Jurkat, Clone E6-1 (cell line): ENCODE data around the gene NFIL3.
"Not testable (repeated sequence)": the region's sequence is repeated elsewhere in the genome, so short reads cannot be mapped to it uniquely, and the experiment has no call there.

Experiments used
- DNase-seq: peaks from one replicate; pipeline ENCODE4 v3.0.0-alpha.2; 2011; ENCODE audit warnings: low read depth, low spot score
- H3K4me3 ChIP-seq: 2 replicates; pipeline ENCODE4 v1.5.1; 2011; ENCODE audit warnings: mild to moderate bottlenecking, low read length, control low read depth, moderate library complexity

The NFIL3 gene

DNA sequence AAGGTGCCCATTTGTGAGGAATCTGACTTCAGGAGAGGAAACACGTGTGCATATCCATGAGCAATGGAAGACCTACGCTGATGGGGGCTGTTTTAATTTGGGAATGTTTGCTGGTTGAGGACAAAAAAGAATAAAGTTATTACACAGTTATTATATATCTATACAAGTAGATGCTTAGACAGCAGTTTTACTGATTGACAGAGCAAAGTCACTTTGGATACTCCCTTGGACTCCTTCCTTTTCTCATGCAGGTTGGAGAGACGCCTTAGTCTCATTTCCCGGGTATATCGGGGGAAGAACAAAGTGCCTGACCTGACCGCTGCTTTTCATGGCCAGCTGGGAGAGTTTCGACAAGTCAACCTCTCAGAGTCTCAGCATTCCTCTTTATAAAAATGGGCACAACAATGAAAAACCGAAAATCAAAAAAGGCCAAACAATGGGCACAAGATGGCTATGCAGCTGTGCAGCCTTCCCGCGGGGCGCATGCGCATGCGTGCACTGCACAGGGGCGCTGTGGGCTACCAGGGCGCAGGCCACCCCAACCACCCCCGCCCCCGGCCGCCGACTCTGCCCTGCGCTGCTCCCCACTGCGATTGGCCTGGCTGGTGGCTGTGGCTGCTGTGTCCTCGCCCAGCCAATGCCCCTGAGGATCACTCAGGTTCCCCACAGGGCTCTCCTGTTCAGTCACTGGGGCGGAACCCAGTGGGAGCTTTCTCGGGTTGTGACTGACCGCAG, 18.1 kb downstream of the NFIL3 start:
- DNase-seq: no peak
- H3K4me3 ChIP-seq: no peak overlapping the region

DNA sequence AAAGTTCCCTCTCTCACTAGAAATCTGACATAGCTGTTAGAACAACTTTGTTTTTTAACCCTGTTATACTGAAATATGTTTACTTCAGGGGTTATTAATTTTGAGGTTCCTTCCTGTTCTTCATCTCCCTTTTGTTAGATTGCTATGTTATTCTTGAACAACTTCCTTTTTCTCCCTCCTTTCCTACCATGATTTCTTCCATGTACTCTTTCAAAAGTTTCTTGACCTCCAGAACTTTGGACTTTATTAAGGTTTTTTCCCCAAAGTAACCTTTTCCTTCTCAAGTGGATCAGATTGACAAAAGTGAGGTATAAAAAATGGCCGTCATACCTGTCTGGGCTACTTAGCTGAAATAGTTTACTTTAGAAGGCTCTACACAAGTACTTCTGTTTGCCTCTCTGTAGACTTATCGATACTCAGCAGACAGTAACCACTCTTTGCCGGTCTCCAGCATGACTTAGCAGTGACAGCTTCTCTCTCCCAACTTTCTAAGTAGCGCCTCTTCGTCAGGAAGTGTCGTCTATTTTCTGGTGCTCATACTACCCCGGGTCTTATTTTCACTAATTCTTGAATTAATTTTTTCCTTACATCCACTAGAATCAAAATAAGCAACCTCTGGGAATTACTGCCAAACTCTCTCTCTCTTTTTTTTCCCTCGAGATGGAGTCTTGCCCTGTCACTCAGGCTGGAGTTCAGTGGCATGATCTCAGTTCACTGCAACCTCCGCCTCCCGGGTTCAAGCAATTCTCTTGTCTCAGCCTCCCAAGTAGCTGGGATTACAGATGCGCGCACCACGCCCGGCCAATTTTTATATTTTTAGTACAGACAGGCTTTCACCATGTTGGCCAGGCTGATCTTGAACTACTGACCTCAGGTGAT, 19.7 kb downstream of the NFIL3 start:
- DNase-seq: no peak
- H3K4me3 ChIP-seq: no peak overlapping the region

DNA sequence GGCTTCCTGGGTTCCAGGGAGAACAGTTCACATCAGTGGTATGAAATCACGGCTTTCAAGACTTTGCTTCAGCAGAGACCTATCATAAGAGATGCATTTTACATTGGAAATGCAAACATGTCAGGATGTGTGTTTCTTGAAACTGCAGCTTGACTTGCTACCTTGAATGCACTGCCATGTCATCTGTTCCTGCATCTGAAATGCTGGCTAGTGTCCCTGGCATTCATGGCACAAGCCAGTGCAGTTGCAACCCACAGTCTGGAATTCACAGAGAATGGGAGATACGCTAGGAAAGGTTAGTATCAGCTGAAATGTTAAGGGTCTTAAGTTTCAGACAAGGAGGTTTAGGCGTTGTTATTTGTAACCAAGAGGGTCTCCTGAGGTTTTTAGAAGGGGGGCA, 24.7 kb downstream of the NFIL3 start:
- DNase-seq: no peak
- H3K4me3 ChIP-seq: no peak overlapping the region

DNA sequence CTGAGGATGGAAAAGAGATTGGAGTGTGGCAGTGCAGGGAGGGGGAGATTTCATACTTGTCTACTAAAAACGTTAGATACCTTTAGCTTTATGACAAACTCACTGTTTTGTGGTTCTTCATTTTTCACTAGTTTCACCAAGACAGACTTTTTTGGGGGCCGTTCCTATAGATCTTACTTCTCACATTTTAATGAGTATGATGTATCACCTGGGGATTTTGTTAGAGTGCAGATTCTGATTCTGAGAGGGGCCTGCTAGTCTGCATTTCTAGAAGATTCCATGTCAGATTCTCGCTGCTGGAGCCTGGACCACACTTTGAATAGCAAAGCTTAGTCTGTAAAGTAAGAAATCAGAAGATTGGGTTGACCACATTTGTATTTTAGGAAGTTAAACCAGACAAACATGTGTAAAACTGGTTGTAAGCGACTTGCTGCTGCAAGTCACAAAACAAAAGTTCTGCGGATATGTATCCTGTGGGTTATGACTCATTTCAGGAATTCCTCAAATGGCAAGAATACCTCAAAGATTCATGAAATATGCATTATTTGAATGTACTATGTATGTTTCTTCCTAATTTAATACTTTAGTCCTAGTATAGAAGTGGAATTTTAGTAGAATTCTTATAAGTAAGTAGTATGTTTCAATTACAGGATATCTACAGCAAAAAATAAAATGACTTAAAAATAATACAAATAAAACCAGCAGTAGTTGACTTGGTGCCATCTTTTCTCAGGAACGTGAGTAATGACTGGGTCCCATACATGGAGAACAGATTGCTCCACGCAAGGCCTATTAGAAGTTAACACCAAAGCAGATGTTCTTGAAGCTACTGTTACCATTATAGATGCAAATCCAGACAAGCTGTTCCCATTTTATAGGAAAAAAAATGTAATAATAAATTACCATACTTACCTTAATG, 27.8 kb downstream of the NFIL3 start:
- no peak overlapping the region for H3K4me3 ChIP-seq
- DNase-seq: no peak

DNA sequence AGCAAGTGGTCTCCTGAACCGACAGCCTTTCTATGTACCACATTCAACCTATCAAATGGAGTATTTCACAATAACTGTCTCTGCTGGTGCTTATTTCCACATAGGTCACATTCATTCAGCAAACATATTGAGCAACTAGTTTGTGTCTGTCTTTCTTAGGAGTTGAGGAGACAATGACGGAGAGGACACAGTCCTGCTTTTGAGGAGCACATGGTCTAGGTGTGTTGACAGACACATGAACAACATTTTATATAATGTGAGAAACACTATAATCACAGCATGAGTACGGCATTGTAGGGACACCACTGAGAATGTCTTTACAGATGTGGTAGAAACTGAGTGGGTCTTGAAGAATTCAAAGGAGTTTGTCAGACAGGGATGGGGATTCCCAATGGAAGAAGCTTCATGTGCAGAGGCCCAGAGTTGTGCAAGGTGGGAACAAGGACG, 28.5 kb downstream of the NFIL3 start:
- no peak for DNase-seq
- no peak overlapping the region for H3K4me3 ChIP-seq

DNA sequence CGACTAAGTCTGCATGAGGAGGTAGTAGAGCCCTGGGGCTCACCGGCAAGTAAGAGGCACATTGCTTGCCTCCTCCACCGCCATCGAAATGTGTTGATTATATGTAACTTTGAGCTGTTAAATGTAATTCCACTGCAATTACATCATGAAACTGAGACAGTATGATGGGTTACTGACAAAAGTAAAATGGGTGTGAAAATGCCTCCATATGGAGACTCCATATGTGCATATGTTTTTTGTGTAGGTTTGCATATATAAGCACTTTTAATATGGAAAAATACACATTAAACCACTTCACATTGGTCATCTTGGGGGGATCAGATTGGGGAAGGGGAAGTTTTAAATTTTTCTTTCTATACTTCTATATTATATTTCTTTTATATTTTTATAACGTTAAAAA, 29.8 kb downstream of the NFIL3 start:
- no peak for DNase-seq
- no peak overlapping the region for H3K4me3 ChIP-seq

DNA sequence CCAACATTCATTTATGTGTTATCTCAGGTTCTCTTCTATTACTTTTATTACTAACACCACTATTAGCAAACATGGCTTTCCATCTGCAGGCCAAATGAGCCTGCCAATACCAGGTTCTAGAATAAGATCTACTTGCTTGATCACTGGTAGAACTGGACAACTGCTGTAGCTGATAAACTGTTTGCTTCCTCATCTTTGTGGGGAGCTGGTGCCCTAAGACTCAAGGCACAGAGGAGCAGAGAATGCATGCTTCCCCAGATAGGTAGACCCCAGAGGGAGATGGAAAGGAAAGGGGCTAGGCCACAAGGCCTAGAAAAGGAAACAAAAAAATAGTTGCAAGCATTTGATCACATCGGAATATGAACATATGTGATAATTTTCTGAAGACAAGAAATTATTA, 31.2 kb downstream of the NFIL3 start:
- DNase-seq: no peak
- H3K4me3 ChIP-seq: no peak overlapping the region

DNA sequence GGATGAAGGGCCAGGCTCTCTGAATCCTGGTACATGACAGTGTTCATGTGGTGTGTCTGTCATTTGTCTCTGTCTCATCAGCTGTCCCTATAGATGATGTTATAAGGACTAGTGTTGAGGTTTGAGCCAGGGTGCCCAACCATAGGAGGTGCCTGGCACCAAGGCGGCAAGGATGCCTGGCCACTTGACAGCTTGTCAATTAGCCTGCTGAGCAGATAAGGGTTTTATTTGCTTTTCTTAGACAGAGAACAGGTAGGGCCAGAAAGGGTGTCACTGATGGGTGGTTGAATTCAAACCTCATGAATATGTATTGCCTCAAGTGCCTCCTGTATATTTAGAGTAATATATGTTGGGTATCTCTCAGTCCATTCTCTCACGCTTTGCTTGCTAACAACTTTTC, 31.8 kb downstream of the NFIL3 start:
- no peak overlapping the region for H3K4me3 ChIP-seq
- no peak for DNase-seq

DNA sequence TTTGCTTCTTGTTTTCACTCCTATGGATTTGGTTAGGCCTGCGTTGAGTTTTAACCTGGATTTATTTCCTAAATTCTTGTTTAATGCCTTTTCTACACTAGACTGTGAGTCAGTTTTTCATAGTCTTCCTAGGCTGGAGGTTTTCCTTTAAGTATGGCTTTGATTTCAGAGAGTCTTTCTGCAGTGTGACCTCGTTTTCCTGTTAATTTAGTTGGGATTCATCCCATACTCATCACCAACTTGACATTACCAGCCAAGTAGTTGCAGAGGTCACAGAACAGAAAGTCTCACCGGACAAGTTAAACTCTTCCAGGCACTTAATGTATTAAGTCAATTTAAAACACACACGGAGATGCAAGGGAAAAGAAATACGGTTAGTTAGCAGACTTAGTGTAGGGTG, 32.2 kb downstream of the NFIL3 start:
- no peak for DNase-seq
- H3K4me3 ChIP-seq: no peak overlapping the region

DNA sequence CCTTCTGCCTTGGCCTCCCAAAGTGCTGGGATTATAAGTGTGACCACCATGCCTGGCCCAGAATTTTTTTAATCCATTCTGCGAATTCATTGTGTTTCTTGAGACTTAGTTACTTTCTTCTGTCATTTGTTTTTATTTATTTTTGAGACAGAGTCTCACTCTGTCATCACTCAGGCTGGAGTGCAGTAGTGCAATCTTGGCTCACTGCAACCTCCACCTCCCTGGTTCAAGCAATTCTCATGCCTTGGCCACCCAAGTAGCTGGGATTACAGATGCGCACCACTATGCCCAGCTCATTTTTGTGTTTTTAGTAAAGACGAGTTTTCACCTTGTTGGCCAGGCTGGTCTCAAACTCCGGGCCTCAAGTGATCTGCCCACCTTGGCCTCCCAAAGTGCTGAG, 33.9 kb downstream of the NFIL3 start:
- H3K4me3 ChIP-seq, DNase-seq: not testable (repeated sequence)

DNA sequence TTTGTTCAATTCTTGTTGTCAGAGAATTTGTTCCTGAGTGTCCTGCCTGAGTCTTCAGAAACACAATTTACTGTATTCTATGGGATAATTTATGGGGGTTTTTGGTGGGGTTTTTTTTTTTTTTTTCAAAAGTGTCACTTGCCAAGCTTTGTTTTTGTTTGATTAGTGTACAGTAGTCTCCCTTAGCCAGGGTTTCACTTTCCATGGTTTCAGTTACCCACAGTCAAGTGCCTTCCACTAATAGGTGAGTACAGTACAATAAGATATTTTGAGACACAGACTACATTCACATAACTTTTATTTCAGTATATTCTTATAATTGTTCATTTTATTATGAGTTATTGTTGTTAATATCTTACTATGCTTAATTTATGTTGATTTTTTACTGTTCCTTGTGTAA, 36.9 kb downstream of the NFIL3 start:
- no peak for DNase-seq

DNA sequence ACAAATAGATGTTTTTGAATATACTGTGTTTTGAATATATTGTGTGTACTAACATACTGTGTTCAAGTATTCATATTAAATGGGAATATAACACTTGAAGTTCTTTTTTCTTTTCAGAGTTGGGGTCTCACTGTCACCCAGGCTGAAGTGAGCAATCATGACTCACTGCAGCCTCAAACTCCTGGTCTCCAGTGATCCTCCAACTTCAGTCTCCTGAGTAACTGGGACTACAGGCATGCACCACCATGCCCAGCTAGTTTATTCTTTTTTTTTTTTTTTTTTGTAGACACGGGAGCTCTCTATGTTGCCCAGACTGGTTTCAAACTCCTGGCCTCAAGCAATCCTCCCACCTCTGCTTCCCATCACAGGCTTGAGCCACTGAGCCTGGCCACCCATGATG, 38.7 kb downstream of the NFIL3 start:
- no peak overlapping the region for H3K4me3 ChIP-seq
- DNase-seq: no peak

More for the DNA sequence above, 36.9 kb downstream of the NFIL3 start:
- H3K4me3 ChIP-seq: no peak overlapping the region

DNA sequence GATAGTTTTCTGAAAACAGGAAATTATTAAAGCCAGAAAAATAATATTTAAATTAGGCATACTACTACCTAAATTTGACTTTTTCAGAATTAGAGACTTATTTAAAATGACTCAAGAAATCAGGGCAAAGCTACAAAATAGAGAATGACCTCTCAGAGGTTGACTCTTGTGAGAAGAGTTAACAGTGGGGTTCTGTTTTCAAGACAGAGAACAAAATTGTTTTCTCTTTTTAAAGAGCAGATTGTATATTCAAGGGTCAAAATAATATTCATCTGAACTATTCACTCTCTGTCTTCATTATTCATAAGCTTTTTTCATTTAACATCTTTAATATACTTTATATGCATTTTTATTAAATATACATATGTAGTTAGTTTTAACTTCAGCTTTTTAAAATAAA, 40.1 kb downstream of the NFIL3 start:
- no peak overlapping the region for H3K4me3 ChIP-seq
- no peak for DNase-seq

DNA sequence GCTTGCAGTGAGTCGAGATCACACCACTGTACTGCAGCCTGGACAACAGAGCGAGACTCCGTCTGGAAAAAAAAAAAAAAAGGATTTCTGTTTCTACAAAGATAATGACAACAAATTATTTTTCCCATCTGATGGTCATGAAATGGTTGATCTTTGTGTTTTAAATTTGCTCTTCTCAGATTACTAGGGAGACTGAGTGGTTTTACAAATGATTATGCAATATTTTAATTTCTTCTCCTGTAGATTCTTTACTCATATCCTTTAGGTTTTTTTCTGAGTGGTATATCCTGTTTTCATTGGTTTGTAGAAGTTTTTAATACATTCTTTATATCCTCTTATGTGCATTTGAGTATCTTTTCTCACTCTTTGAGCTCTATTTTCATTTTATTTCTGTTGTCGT, 41.3 kb downstream of the NFIL3 start:
- DNase-seq: no peak
- no peak overlapping the region for H3K4me3 ChIP-seq

DNA sequence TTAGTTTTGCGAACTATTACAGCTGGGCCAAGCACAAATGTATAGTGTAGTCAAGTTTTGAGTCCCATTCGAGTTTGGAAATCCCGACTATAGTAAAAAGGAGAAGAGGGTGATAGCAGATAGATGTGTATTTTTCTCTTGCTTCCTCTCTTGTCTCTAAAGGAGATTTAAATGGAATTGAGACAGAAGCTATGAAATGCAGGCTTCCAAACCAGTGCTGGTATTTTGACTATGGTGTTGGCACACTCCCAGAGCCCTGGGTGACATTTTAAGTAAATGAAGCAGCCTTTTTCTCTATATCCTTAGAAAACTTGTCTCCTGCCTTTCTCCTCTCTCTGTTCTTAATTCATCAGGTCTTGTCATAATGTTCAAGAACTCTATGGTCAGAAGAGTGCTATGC, 44.2 kb downstream of the NFIL3 start:
- no peak for DNase-seq
- no peak overlapping the region for H3K4me3 ChIP-seq

DNA sequence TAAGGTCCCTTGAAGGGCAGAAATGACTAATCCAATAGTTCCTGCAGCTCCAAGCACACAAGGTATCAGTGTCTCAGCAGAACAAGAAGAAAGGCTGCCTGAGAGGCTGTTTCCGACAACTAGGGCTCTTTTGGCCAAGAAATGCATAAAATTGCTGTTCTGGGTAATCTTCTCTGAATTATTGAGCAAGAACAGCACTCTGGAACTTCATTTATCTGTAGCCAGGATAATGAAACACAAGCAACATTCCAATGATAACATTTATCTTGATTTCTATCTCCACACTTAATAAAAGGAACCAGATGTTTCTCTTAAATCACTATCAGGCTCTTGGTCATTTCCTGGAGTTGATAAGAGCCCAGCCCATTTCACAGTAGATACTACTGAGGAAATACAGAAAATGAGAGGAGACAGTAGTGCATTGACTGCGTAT, 44.9 kb downstream of the NFIL3 start:
- H3K4me3 ChIP-seq: no peak overlapping the region
- no peak for DNase-seq

DNA sequence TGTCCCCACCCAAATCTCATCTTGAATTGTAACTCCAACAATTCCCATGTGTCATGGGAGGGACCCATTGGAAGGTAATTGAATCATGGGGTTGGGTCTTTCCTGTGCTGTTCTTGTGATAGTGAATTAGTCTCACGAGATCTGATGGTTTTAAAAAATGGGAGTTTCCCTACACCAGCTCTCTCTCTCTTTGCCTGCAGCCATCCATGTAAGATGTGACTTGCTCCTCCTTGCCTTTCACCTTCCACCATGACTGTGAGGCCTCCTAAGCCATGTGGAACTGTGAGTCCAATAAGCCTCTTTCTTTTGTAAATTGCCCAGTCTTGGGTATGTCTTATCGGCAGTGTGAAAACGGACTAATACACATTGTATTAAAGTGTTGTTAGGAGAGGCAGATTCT, 45.6 kb downstream of the NFIL3 start:
- not testable (repeated sequence) for H3K4me3 ChIP-seq, DNase-seq

DNA sequence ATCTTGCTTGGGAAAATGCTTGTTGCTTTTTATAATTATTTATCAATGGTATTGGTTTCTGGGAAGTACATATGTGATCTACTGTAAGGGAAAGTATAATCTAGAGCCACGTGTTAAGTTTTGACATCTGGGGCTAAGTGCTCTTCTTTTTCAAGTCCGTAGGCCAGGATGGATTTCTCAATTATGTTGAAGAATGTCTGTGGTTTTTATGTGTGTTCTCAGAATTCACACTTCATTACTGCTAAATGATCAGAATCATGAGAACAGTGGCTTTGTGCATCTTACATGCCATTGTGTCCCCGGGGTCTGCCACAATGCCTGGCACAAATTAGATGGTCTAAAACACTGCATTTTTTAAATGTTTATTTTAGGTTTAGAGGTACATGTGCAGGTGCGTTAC, 47.4 kb downstream of the NFIL3 start:
- no peak overlapping the region for H3K4me3 ChIP-seq
- no peak for DNase-seq

DNA sequence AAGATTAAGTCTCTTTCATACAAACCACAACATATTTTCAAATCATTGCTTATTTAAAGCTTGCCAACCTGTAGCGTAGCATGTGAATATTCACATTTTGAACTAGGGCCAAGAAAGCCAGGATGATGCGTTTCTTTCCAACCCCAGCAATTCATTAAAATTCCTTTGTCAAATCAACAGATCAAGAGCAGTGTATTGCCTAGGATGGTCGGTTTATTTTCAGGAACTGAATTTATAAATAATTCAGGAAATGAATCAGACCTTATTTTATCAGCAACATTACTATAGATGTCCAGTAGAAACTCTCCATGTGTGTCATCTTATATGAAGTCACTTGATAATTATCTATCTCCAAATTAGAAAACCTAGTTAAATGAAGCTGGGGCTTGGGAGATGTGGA, 48.7 kb downstream of the NFIL3 start:
- H3K4me3 ChIP-seq: no peak overlapping the region
- no peak for DNase-seq

DNA sequence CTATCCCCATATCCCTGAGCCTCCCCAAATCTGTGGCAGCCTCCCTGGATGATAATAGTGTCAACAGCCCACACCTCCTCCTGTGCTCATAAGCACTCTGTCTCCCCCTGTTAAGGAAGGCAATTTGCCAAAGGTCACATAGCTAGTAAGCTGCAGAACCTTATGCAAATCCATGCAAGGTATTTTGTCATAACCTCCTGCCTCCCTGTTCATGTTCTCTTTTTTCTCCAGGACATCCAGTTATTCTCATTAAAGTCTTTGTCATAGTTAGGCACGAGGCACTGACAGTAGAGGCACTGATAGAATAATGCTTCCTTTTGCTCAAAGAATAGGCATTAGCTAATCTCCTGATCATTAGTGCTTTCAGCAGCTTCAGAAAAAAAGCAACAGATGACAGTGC, 51.7 kb downstream of the NFIL3 start:
- no peak for DNase-seq
- no peak overlapping the region for H3K4me3 ChIP-seq
